GM23338 (cell line): Measurements from ENCODE around the gene ADCY5. TPM values are rescaled to one million over a fixed set of nuclear protein-coding genes. Genes with fewer than 3 reads are reported as not detected.

ENCODE experiments used
- ATAC-seq: fragments of 200-7000 bp; cut with Tn5 transposase; 3 replicates; pipeline ENCODE4 v1.9.1; 2020
- DNase-seq: peaks from one replicate; pipeline ENCODE4 v3.0.0-alpha.2; 2015; ENCODE audit warnings: low spot score
- H2AFZ ChIP-seq: fragments of 200-600 bp; sonication (generic); 2 replicates; pipeline ENCODE4 v1.8.0; 2016; ENCODE audit warnings: antibody characterized with exemption, mild to moderate bottlenecking, moderate library complexity
- H3F3A ChIP-seq: fragments of 200-600 bp; sonication (generic); replicated peaks from 2 replicates; pipeline ENCODE4 v1.8.0; 2017; ENCODE audit warnings: antibody characterized with exemption, mixed run types, low read depth
- H3K27ac ChIP-seq: fragments of 200-600 bp; sonication (generic); 2 replicates; pipeline ENCODE4 v1.6.1; 2016; ENCODE audit warnings: low read depth
- H3K27me3 ChIP-seq: fragments of 200-600 bp; sonication (generic); 2 replicates; pipeline ENCODE4 v1.8.0; 2016; ENCODE audit warnings: mild to moderate bottlenecking, mixed run types, moderate library complexity; ENCODE audit not compliant: insufficient read depth
- H3K36me3 ChIP-seq: fragments of 200-600 bp; sonication (generic); 2 replicates; pipeline ENCODE4 v1.8.0; 2016; ENCODE audit warnings: mild to moderate bottlenecking; ENCODE audit not compliant: insufficient read depth
- H3K4me1 ChIP-seq: fragments of 200-600 bp; sonication (generic); 2 replicates; pipeline ENCODE4 v1.8.0; 2016; ENCODE audit warnings: mild to moderate bottlenecking, moderate library complexity; ENCODE audit not compliant: insufficient read depth
- H3K4me2 ChIP-seq: fragments of 200-600 bp; sonication (generic); 2 replicates; pipeline ENCODE4 v1.7.1; 2017; ENCODE audit warnings: mixed run types
- H3K4me3 ChIP-seq: fragments of 200-600 bp; sonication (generic); 2 replicates; pipeline ENCODE4 v1.6.1; 2016; ENCODE audit warnings: mixed run types
- H3K79me2 ChIP-seq: fragments of 200-600 bp; sonication (generic); replicated peaks from 2 replicates; pipeline ENCODE4 v1.8.0; 2017; ENCODE audit warnings: mild to moderate bottlenecking; ENCODE audit not compliant: insufficient read depth
- H3K9me2 ChIP-seq: fragments of 200-600 bp; sonication (generic); 2 replicates; pipeline ENCODE4 v1.8.0; 2017; ENCODE audit not compliant: insufficient read depth
- H4K20me1 ChIP-seq: fragments of 200-600 bp; sonication (generic); replicated peaks from 2 replicates; pipeline ENCODE4 v1.8.0; 2017; ENCODE audit warnings: mild to moderate bottlenecking; ENCODE audit not compliant: insufficient read depth
- H3K27ac Mint-ChIP-seq: 2 replicates; pipeline ENCODE4 v1.8.0; 2020; ENCODE audit warnings: inconsistent platforms, mild to moderate bottlenecking, moderate library complexity, mixed read lengths
- H3K27me3 Mint-ChIP-seq: 3 replicates; pipeline ENCODE4 v1.8.0; 2022; ENCODE audit warnings: low read depth, mild to moderate bottlenecking, moderate library complexity, mixed read lengths, inconsistent platforms; ENCODE audit not compliant: insufficient read depth, poor library complexity
- H3K36me3 Mint-ChIP-seq: 3 replicates; pipeline ENCODE4 v1.8.0; 2021; ENCODE audit warnings: low read depth, mild to moderate bottlenecking, inconsistent platforms, moderate library complexity, mixed read lengths
- H3K4me1 Mint-ChIP-seq: 3 replicates; pipeline ENCODE4 v1.8.0; 2020; ENCODE audit warnings: mild to moderate bottlenecking, inconsistent platforms, mixed read lengths
- H3K4me3 Mint-ChIP-seq: 3 replicates; pipeline ENCODE4 v1.8.0; 2021; ENCODE audit warnings: moderate library complexity, mild to moderate bottlenecking, inconsistent platforms, mixed read lengths
- H3K9me3 Mint-ChIP-seq: 3 replicates; pipeline ENCODE4 v1.8.0; 2020; ENCODE audit warnings: moderate library complexity, mild to moderate bottlenecking, inconsistent platforms, mixed read lengths
- CREB1 ChIP-seq: fragments of 250-450 bp; sonication (Bioruptor Pico); IDR thresholded peaks from 2 replicates; pipeline ENCODE4 v1.5.0; 2020; ENCODE audit warnings: low read depth, mild to moderate bottlenecking, moderate library complexity
- EZH2 ChIP-seq: fragments of 200-600 bp; sonication (generic); IDR thresholded peaks from one replicate; pipeline ENCODE4 v1.8.0; 2017; ENCODE audit warnings: antibody characterized with exemption, mild to moderate bottlenecking, low read depth; ENCODE audit not compliant: unreplicated experiment
- EZH2phosphoT487 ChIP-seq: fragments of 200-600 bp; sonication (generic); IDR thresholded peaks from one replicate; pipeline ENCODE4 v1.8.1; 2018; ENCODE audit warnings: antibody characterized with exemption; ENCODE audit not compliant: unreplicated experiment
- JUNB ChIP-seq: IDR thresholded peaks from one replicate; pipeline ENCODE4 v1.6.1; 2016; ENCODE audit warnings: antibody characterized with exemption; ENCODE audit not compliant: unreplicated experiment
- NANOG ChIP-seq: IDR thresholded peaks from 2 replicates; pipeline ENCODE4 v1.6.1; 2016; ENCODE audit warnings: antibody characterized with exemption, borderline replicate concordance
- POLR2AphosphoS5 ChIP-seq: IDR thresholded peaks from 2 replicates; pipeline ENCODE4 v1.6.1; 2016; ENCODE audit warnings: antibody characterized with exemption, low read depth
- STAT1 ChIP-seq: IDR thresholded peaks from one replicate; pipeline ENCODE4 v1.6.1; 2016; ENCODE audit warnings: antibody characterized with exemption; ENCODE audit not compliant: unreplicated experiment
- ZNF114 ChIP-seq: fragments of 250-450 bp; sonication (Bioruptor Pico); IDR thresholded peaks from 2 replicates; pipeline ENCODE4 v1.5.0; 2020; ENCODE audit warnings: mild to moderate bottlenecking, moderate library complexity
- ZNF331 ChIP-seq: fragments of 250-450 bp; sonication (Bioruptor Pico); IDR thresholded peaks from 2 replicates; pipeline ENCODE4 v1.5.0; 2020; ENCODE audit warnings: low read depth, mild to moderate bottlenecking, moderate library complexity
- polyA plus RNA-seq: library from polyadenylated mRNA; unstranded; fragments of >200 nt; fragmentation: Nextera tagmentation; extraction: Ambion mirVana; gene quantifications from 2 replicates; pipeline ENCODE4 v1.2.1, GENCODE V29; 2016
- total RNA-seq: library from RNA; depleted of rRNA; stranded (reverse); fragments of >200 nt; shearing (Covaris generic); gene quantifications from 2 replicates; pipeline ENCODE4 v1.2.3, GENCODE V29; 2014
- TF ChIP-seq, protein P1 (sequence below): IDR thresholded peaks from one replicate; pipeline ENCODE4 v1.6.1; 2018; ENCODE audit warnings: antibody characterized with exemption; ENCODE audit not compliant: unreplicated experiment
- TF ChIP-seq, protein P2 (sequence below): fragments of 250-450 bp; sonication (Bioruptor Pico); IDR thresholded peaks from 2 replicates; pipeline ENCODE4 v1.5.0; 2020; ENCODE audit warnings: mild to moderate bottlenecking, moderate library complexity
- TF ChIP-seq, protein P3 (sequence below): IDR thresholded peaks from 2 replicates; pipeline ENCODE4 v1.6.1; 2016; ENCODE audit warnings: antibody characterized with exemption

The ADCY5 gene
- total and polyA plus RNA-seq, 2 experiments from 2014 or later: 3.5 to 10.2 TPM

DNA sequence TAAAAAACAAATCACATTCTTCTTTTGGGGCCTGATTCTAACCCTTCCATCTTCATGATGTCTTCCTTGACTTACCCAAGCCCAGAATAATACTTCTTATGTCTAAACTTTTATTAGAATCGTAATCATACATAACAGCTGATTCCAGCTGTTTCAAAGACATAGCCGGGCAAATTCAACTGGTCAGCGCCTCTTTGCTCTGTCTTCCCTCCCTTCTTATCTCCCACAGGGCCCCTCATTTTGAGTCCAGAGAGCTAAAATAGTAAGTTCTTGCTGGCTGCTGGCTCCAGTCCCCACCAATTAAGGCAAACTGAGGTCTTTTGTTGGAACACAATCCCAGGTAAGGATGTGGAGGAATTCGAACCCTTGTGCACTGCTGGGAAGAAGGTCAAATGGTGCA is 108.6 kb downstream of the ADCY5 start (continued):
- TF ChIP-seq STAT1 (no peak), ZNF331 (CRISPR knock-in tag) (no peak), POLR2AphosphoS5 (no peak)
- TF ChIP-seq, protein P1, sequence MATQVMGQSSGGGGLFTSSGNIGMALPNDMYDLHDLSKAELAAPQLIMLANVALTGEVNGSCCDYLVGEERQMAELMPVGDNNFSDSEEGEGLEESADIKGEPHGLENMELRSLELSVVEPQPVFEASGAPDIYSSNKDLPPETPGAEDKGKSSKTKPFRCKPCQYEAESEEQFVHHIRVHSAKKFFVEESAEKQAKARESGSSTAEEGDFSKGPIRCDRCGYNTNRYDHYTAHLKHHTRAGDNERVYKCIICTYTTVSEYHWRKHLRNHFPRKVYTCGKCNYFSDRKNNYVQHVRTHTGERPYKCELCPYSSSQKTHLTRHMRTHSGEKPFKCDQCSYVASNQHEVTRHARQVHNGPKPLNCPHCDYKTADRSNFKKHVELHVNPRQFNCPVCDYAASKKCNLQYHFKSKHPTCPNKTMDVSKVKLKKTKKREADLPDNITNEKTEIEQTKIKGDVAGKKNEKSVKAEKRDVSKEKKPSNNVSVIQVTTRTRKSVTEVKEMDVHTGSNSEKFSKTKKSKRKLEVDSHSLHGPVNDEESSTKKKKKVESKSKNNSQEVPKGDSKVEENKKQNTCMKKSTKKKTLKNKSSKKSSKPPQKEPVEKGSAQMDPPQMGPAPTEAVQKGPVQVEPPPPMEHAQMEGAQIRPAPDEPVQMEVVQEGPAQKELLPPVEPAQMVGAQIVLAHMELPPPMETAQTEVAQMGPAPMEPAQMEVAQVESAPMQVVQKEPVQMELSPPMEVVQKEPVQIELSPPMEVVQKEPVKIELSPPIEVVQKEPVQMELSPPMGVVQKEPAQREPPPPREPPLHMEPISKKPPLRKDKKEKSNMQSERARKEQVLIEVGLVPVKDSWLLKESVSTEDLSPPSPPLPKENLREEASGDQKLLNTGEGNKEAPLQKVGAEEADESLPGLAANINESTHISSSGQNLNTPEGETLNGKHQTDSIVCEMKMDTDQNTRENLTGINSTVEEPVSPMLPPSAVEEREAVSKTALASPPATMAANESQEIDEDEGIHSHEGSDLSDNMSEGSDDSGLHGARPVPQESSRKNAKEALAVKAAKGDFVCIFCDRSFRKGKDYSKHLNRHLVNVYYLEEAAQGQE: no peak

DNA sequence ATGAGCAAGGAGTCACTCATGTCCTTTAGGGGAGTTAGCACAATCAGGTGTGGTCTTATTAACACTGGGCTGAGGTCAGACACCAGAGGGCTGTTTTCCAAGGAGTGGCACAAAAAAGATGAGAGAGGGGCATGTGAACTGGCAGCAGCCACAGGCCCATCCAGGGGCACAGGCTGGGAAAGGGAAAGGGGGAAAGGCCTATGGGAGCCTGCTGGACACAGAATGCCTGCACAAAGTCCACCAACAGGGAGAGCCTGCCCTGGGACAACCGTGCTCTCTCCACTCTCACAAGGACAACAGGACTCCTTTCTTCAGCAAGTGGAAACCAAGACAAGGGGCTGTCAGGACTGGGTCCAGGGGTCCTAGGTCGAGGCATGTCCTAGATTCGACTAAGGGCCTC is 109.6 kb downstream of the ADCY5 start:
- no peak overlapping the region for H3K4me3 Mint-ChIP-seq
- Histone ChIP-seq H3K4me1 (peaks cover under 1% of the 10 kb centered on the region; the same call in 1 of the 2 replicates), H3K79me2 (no peaks in the 10 kb centered on the region), H3K27ac (no peak overlapping the region), H4K20me1 (no peaks in the 10 kb centered on the region), H3K4me3 (no peak overlapping the region), H2AFZ (no peak overlapping the region), H3K4me2 (no peak overlapping the region), H3K36me3 (no peaks in the 10 kb centered on the region), H3F3A (no peaks in the 10 kb centered on the region), H3K9me2 (no peaks in the 10 kb centered on the region), H3K27me3 (no peaks in the 10 kb centered on the region)
- no peaks in the 10 kb centered on the region for H3K9me3 Mint-ChIP-seq
- ATAC-seq (no peak), DNase-seq (no peak)
- H3K4me1 Mint-ChIP-seq: peaks cover 5% of the 10 kb centered on the region
- H3K27ac Mint-ChIP-seq: no peak overlapping the region
- no peaks in the 10 kb centered on the region for H3K36me3 Mint-ChIP-seq
- H3K27me3 Mint-ChIP-seq: peaks cover under 1% of the 10 kb centered on the region
- no peak for TF ChIP-seq JUNB
- TF ChIP-seq CREB1 (CRISPR knock-in tag): no peak
- TF ChIP-seq STAT1: no peak
- no peak for TF ChIP-seq POLR2AphosphoS5
- no peak for TF ChIP-seq ZNF114 (CRISPR knock-in tag)
- TF ChIP-seq EZH2phosphoT487: no peak
- TF ChIP-seq, protein P1: no peak
- TF ChIP-seq EZH2: no peak
- TF ChIP-seq, protein P2, sequence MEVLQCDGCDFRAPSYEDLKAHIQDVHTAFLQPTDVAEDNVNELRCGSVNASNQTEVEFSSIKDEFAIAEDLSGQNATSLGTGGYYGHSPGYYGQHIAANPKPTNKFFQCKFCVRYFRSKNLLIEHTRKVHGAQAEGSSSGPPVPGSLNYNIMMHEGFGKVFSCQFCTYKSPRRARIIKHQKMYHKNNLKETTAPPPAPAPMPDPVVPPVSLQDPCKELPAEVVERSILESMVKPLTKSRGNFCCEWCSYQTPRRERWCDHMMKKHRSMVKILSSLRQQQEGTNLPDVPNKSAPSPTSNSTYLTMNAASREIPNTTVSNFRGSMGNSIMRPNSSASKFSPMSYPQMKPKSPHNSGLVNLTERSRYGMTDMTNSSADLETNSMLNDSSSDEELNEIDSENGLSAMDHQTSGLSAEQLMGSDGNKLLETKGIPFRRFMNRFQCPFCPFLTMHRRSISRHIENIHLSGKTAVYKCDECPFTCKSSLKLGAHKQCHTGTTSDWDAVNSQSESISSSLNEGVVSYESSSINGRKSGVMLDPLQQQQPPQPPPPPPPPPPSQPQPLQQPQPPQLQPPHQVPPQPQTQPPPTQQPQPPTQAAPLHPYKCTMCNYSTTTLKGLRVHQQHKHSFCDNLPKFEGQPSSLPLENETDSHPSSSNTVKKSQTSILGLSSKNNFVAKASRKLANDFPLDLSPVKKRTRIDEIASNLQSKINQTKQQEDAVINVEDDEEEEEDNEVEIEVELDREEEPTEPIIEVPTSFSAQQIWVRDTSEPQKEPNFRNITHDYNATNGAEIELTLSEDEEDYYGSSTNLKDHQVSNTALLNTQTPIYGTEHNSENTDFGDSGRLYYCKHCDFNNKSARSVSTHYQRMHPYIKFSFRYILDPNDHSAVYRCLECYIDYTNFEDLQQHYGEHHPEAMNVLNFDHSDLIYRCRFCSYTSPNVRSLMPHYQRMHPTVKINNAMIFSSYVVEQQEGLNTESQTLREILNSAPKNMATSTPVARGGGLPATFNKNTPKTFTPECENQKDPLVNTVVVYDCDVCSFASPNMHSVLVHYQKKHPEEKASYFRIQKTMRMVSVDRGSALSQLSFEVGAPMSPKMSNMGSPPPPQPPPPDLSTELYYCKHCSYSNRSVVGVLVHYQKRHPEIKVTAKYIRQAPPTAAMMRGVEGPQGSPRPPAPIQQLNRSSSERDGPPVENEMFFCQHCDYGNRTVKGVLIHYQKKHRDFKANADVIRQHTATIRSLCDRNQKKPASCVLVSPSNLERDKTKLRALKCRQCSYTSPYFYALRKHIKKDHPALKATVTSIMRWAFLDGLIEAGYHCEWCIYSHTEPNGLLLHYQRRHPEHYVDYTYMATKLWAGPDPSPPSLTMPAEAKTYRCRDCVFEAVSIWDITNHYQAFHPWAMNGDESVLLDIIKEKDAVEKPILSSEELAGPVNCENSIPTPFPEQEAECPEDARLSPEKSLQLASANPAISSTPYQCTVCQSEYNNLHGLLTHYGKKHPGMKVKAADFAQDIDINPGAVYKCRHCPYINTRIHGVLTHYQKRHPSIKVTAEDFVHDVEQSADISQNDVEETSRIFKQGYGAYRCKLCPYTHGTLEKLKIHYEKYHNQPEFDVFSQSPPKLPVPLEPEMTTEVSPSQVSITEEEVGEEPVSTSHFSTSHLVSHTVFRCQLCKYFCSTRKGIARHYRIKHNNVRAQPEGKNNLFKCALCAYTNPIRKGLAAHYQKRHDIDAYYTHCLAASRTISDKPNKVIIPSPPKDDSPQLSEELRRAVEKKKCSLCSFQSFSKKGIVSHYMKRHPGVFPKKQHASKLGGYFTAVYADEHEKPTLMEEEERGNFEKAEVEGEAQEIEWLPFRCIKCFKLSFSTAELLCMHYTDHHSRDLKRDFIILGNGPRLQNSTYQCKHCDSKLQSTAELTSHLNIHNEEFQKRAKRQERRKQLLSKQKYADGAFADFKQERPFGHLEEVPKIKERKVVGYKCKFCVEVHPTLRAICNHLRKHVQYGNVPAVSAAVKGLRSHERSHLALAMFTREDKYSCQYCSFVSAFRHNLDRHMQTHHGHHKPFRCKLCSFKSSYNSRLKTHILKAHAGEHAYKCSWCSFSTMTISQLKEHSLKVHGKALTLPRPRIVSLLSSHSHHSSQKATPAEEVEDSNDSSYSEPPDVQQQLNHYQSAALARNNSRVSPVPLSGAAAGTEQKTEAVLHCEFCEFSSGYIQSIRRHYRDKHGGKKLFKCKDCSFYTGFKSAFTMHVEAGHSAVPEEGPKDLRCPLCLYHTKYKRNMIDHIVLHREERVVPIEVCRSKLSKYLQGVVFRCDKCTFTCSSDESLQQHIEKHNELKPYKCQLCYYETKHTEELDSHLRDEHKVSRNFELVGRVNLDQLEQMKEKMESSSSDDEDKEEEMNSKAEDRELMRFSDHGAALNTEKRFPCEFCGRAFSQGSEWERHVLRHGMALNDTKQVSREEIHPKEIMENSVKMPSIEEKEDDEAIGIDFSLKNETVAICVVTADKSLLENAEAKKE (CRISPR knock-in tag): no peak
- TF ChIP-seq NANOG: no peak
- TF ChIP-seq, protein P3, sequence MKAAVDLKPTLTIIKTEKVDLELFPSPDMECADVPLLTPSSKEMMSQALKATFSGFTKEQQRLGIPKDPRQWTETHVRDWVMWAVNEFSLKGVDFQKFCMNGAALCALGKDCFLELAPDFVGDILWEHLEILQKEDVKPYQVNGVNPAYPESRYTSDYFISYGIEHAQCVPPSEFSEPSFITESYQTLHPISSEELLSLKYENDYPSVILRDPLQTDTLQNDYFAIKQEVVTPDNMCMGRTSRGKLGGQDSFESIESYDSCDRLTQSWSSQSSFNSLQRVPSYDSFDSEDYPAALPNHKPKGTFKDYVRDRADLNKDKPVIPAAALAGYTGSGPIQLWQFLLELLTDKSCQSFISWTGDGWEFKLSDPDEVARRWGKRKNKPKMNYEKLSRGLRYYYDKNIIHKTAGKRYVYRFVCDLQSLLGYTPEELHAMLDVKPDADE: no peak
